ENCODE measurements around the gene TMEM132A. TPM values are rescaled to one million over a fixed set of nuclear protein-coding genes. Genes with fewer than 3 reads are reported as not detected.
A peak's percentile ranks its signal among the peaks of the same experiment; 100 is the strongest.
"Not testable (repeated sequence)": the region's sequence is repeated elsewhere in the genome, so short reads cannot be mapped to it uniquely, and the experiment has no call there.

TMEM132A gene
- polyA plus RNA-seq, 4 donors: 63.6 to 102 (median 66.0) TPM

DNA sequence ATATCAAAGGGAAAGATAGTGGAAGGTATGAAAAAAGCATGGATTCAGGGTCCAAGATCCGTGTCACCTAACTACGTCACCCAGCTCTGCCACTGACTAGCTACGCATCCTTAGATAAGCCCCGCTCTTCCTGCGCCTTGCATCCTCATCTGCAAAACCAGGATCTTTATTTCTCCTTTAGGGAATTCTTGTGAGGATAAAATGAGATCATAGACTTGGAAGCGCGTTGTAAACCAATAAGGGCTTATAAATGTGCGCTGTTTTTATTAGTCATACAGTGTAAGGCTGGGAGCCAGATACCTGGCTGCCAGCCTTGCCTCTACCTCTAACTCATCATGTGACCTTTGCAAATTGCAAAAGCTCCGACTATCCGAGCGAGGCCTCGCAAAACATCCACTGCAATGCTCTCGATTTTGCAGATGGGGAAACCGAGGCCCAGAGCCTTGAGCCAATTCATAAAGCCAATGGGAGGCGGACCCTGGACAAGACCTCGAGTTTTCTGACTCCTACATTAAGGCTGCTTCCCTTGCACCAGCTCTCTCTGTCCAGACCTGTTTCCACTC, 18.6 kb upstream of the TMEM132A start:
- no peak for DNase-seq (ENCODE audit: low read depth in 4 of 4, low spot score in 3 of 4)

GRCh38 chr11:60906132-60906972, 17.9 kb upstream of the TMEM132A start, which contains the start of gene PRPF19:
Gene PRPF19 (minus strand): TSS chr11:60906585. CDS start chr11:60906382, 203 bp downstream.
- peak; percentile 95 to 96 (median 96) for DNase-seq (ENCODE audit: low read depth in 4 of 4, low spot score in 3 of 4)

- DNase-seq (ENCODE audit: low read depth in 4 of 4, low spot score in 3 of 4): no peak
These were observed 15.5 kb upstream of the TMEM132A start for GRCh38 chr11:60908803-60909202.

- DNase-seq (ENCODE audit: low read depth in 4 of 4, low spot score in 3 of 4): not testable (repeated sequence)
These were observed 14.5 kb upstream of the TMEM132A start for GRCh38 chr11:60909680-60910280.

DNA sequence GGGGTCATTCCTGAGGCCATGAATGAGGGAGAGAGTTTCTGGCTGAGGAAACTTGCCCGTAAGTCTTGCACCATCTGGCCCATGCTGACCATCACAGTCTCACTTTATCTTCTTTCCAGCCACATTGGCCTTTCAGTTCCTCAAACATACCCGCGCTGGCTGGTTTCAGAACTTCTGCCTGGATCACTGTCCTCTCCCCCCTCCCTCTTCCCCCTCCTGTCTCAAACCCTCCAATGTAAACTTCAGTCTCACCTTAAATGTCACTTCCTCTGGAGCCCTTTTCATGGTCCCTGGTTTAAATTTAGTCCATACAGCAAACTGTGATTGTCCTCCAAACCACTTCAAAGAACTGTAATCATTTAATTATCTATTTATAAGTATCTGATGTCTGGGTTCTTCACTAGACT, 14.0 kb upstream of the TMEM132A start:
- DNase-seq (ENCODE audit: low read depth in 4 of 4, low spot score in 3 of 4): no peak

DNA sequence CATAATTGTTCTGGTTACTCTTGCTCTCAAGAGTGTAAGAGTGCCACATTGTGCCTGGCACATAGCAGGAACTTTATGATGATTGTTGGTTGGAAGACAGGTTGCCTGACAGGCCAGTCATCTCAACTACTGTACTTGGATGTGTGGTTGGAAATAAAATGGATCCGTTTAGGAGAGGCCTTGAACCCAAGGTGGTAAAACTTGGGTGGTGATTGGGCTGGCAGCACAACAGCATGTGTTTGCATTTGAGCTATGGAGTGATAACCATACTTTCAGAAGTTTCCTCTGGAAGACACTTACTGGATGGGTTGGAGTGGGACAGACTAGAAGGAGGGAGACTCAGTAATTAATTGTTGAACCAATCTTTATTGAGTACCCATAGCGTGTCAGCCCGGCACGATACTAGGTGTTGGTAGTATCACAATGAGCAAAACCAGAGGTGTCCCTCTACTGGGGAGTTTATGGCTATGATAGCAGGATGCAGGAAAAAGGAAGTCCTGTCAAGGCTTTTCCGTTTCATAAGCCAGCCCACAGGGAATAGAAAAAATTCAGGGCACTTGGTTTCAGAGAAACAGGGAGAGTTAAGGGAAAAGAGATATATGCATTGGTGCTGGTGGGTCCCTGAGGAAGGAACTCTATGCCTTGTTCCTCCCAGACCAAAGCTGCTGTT, 13.4 kb upstream of the TMEM132A start:
- DNase-seq (ENCODE audit: low read depth in 4 of 4, low spot score in 3 of 4): no peak

DNA sequence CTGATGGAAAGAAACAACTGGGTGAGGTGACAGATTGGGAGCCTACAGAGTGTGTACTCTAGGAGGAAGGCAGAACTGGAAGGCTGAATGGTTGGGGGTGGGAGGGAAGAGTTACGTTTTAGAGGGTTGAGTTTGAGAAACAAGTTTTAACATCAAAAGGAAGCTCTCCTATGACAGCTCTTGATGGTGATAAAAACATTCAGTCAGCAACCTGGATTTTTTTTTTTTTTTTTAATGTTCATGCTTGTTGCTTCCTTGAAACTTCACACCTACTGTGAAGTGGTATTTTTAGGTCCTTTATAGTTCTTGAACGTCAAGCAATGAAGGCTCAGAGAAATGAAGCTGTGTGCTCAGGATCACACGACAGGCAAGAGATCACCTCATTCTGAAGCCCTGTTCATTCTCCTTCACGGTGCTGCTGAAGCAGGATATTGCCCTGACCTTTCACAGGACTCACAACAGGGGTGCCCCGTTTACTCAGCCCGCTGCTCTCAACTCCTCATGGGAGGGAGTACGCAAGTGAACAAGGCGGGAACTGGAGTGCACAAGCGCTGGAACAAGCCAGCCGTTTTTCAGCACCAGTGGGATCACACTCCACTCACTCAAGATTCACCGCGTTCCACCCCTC, 11.9 kb upstream of the TMEM132A start:
- DNase-seq (ENCODE audit: low read depth in 4 of 4, low spot score in 3 of 4): no peak

DNA sequence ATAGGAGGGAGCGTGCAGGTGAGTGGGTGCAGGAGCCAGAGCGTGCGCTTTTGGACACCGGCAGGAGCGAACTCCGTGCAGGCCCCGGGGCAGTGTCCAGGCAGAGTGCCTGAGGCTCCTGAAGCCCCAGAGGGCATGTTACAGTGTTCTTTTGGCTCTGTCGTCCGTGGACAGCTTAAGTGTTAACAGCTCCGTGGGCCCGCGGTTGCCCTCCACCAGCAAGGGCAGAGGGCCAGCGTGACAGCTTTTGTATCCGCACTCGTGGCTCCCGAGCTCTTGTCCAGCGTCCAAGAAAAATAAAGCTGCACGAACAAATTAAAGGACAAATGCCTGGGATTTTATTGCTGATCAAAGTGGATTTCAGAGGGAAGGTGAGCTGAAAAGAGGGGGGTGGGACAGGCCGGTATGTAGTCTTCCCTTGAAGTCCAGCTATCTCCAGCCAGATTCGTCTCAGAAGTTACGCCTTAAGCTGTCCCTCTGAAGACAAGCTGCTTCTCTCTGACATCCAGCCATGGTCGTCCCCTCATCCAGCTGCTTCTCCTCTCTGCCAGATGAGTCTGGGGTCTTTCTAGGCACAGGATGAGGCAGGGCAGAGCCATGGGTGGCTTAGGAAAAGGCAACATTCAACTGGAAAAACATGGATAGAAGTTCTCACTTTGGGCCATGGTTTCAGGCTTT, 11.3 kb upstream of the TMEM132A start:
- no peak for DNase-seq (ENCODE audit: low read depth in 4 of 4, low spot score in 3 of 4)

DNA sequence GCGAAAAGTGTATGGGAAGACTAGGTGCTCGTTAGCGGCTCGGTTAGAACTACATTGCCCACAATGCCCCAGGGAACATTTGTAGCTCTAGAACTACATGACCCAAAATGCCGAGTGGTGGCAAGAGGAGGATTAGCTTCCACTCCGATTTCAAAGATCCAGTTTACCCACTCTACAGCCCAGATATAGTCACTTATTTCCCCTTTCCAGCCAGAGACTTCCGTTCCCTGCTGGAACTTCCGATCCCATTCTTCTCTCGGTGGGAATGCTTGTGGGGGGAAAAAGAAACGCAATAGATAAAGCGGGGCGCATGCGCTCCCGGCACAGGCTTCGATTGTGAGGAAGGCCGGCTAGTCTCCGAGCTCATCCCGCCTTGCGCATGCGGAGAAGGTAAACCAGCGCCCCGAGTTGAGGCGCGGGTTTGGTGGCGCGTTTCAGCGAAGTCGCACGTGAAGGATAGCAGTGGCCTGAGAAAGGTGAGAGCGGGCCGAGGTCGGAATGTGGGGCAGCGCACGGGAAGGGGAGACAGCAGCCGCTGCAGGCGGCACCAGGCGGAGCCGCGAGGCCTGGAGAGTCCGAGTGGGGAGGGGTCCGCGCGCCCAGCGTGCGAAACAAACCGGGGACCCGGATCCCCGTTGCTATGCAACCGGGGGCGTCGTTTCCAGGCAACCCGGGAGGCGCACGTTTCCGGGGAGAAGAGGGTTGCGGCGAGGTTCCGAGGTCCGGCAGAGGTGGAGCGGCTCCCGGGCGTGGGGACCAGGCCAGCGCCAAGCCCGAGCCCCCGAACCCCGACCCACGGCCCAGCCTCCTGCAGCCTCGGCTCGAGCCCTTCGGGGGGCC, 10.2 kb upstream of the TMEM132A start, which contains the start of gene TMEM109:
TMEM109 (plus strand) TSS at position 366 of the 840 bp plus-strand sequence. CDS start 5,536 bp downstream, outside the sequence.
- DNase-seq (ENCODE audit: low read depth in 4 of 4, low spot score in 3 of 4): peak; percentile 78 to 88 (median 86)

GRCh38 chr11:60914633-60915247, 9.5 kb upstream of the TMEM132A start:
- no peak for DNase-seq (ENCODE audit: low read depth in 4 of 4, low spot score in 3 of 4)

DNA sequence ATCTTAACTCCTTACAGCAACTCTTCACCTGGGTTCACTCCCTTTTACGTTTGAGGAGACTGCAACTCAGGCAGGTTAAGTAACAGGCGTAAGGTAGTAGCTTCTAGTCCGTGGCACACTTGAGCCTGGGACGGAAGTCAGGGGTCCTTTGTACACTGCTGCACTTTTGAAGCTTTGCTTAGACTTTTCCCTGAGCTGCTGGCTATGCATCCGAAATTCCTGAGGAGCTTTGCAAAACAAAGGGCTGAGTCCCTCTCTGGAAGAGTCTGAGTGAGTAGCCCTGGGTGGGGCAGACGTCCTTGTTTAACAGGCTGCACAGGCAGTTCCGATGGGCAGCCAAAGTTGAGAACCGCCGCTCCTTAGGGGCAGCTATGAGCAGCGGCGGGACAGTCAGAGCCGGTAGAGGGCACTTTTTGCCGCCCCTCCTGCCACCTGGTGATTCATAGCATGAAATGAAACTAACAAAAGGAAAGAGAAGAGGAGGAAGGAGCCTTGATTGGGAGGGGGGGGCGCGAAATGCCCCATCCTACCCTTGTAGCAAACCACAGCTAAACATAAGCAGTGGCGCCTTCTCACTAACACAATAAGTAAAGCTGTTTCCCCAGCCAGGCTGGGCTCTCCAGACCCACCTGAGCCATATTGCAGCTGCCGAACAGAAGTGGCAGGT, 8.9 kb upstream of the TMEM132A start:
- DNase-seq (ENCODE audit: low read depth in 4 of 4, low spot score in 3 of 4): no peak

GRCh38 chr11:60916669-60917206, 7.5 kb upstream of the TMEM132A start:
- DNase-seq (ENCODE audit: low read depth in 4 of 4, low spot score in 3 of 4): no peak

- DNase-seq (ENCODE audit: low read depth in 4 of 4, low spot score in 3 of 4): no peak
These were observed 7.0 kb upstream of the TMEM132A start for GRCh38 chr11:60917267-60917666.

DNA sequence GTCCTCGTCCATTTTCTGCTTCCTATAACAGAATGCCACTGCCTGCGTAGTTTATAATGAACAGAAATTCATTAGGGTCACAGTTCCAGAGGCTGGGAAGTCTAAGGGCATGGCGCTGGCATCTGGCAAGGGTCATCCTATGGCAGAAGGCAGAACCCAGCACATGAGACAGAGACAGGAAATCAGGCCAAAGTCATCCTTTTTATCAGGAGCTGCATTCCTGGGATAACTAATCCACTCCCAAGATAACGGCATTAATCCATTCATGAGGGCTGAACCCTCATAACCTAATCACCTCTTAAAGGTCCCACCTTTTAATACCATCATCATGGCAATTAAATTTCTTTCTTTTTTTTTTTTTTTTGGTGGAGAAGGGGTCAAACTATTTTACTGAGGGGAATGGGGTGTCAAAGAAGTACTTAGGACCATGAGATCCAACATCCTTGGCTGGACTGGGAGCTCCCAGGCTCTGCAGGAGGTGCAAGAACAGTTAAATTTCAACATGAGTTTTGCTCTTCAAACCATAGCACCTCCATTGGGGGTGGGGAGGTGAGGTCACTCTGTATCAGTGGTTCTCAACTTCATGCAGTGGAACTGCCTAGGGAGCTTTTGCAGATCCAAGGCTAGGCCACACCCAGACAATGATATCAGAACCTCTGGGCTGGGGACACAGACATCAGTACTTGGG, 5.9 kb upstream of the TMEM132A start:
- no peak for DNase-seq (ENCODE audit: low read depth in 4 of 4, low spot score in 3 of 4)

- no peak for DNase-seq (ENCODE audit: low read depth in 4 of 4, low spot score in 3 of 4)
These were observed 5.4 kb upstream of the TMEM132A start for GRCh38 chr11:60918939-60919265.

- DNase-seq (ENCODE audit: low read depth in 4 of 4, low spot score in 3 of 4): no peak
These were observed 4.9 kb upstream of the TMEM132A start for GRCh38 chr11:60919320-60919719.

GRCh38 chr11:60919956-60920355, 4.3 kb upstream of the TMEM132A start:
- no peak for DNase-seq (ENCODE audit: low read depth in 4 of 4, low spot score in 3 of 4)

Measured in right renal pelvis (tissue), 4 donors.